ENCODE measurements around the gene SHLD1.
"Not testable (repeated sequence)": the region's sequence is repeated elsewhere in the genome, so short reads cannot be mapped to it uniquely, and the experiment has no call there.

SHLD1 gene

GRCh38 chr20:5781798-5782750 lies 31.9 kb downstream of the SHLD1 start:
- DNase-seq: no peak

- DNase-seq: no peak
These were observed 34.5 kb downstream of the SHLD1 start for GRCh38 chr20:5784735-5785134.

- no peak for DNase-seq
These were observed 34.9 kb downstream of the SHLD1 start for GRCh38 chr20:5785146-5785545.

- DNase-seq: no peak
These were observed 37.0 kb downstream of the SHLD1 start for GRCh38 chr20:5786930-5787795.

GRCh38 chr20:5787796-5788165 lies 37.6 kb downstream of the SHLD1 start:
- DNase-seq: no peak

GRCh38 chr20:5788385-5788895 lies 38.2 kb downstream of the SHLD1 start:
- DNase-seq: peak; percentile 90

GRCh38 chr20:5789827-5790226 lies 39.6 kb downstream of the SHLD1 start:
- DNase-seq: no peak

GRCh38 chr20:5793916-5794315 lies 43.7 kb downstream of the SHLD1 start:
- DNase-seq: no peak

GRCh38 chr20:5796331-5797040 lies 46.3 kb downstream of the SHLD1 start:
- no peak for DNase-seq

- DNase-seq: no peak
These were observed 47.0 kb downstream of the SHLD1 start for GRCh38 chr20:5797165-5797564.

GRCh38 chr20:5797843-5798462 lies 47.8 kb downstream of the SHLD1 start:
- no peak for DNase-seq

GRCh38 chr20:5803754-5804303 lies 53.6 kb downstream of the SHLD1 start:
- not testable (repeated sequence) for DNase-seq

- no peak for DNase-seq
These were observed 56.5 kb downstream of the SHLD1 start for GRCh38 chr20:5806457-5807263.

GRCh38 chr20:5807431-5807830 lies 57.2 kb downstream of the SHLD1 start:
- no peak for DNase-seq

GRCh38 chr20:5808901-5809300 lies 58.7 kb downstream of the SHLD1 start:
- no peak for DNase-seq

GRCh38 chr20:5809495-5809894 lies 59.3 kb downstream of the SHLD1 start:
- DNase-seq: no peak

- no peak for DNase-seq
These were observed 60.7 kb downstream of the SHLD1 start for GRCh38 chr20:5810800-5811422.

- DNase-seq: no peak
These were observed 61.5 kb downstream of the SHLD1 start for GRCh38 chr20:5811746-5812145.

- DNase-seq: no peak
These were observed 68.1 kb downstream of the SHLD1 start for GRCh38 chr20:5818346-5818681.

GRCh38 chr20:5820738-5821137 lies 70.5 kb downstream of the SHLD1 start:
- no peak for DNase-seq
